H9 (cell line): ENCODE measurements around the gene WDR27. TPM values are rescaled to one million over a fixed set of nuclear protein-coding genes. Genes with fewer than 3 reads are reported as not detected.

Experiments used
- DNase-seq: peaks from one replicate; pipeline ENCODE4 v3.0.0-alpha.2; 2017
- H2AFZ ChIP-seq: one replicate; pipeline ENCODE4 v1.6.1; 2013; ENCODE audit warnings: mild to moderate bottlenecking, low read length, control low read depth, moderate library complexity
- H2AK5ac ChIP-seq: 2 replicates; pipeline ENCODE4 v1.6.1; 2013; ENCODE audit warnings: low read length, control low read depth, mixed read lengths; ENCODE audit not compliant: insufficient read length
- H2BK120ac ChIP-seq: one replicate; pipeline ENCODE4 v1.6.1; 2013; ENCODE audit warnings: low read depth, mild to moderate bottlenecking, low read length, control low read depth, inconsistent platforms; ENCODE audit not compliant: poor library complexity, severe bottlenecking
- H2BK12ac ChIP-seq: 2 replicates; pipeline ENCODE4 v1.6.1; 2013; ENCODE audit warnings: low read length, control low read depth, mixed read lengths, low read depth; ENCODE audit not compliant: insufficient read length
- H2BK15ac ChIP-seq: 2 replicates; pipeline ENCODE4 v1.6.1; 2013; ENCODE audit warnings: low read depth, low read length, control low read depth
- H2BK20ac ChIP-seq: one replicate; pipeline ENCODE4 v1.6.1; 2013; ENCODE audit warnings: low read depth, mild to moderate bottlenecking, low read length, control low read depth, inconsistent platforms; ENCODE audit not compliant: poor library complexity, severe bottlenecking
- H2BK5ac ChIP-seq: 2 replicates; pipeline ENCODE4 v1.6.1; 2013; ENCODE audit warnings: low read length, control low read depth, mixed read lengths; ENCODE audit not compliant: insufficient read length
- H3K14ac ChIP-seq: 2 replicates; pipeline ENCODE4 v1.6.1; 2013; ENCODE audit warnings: low read length, control low read depth; ENCODE audit not compliant: insufficient read depth
- H3K18ac ChIP-seq: 2 replicates; pipeline ENCODE4 v1.6.1; 2013; ENCODE audit warnings: low read depth, mild to moderate bottlenecking, mixed read lengths, low read length, control low read depth; ENCODE audit not compliant: insufficient read length
- H3K23ac ChIP-seq: 2 replicates; pipeline ENCODE4 v1.6.1; 2013; ENCODE audit warnings: low read length, control low read depth, mixed read lengths, low read depth; ENCODE audit not compliant: insufficient read length
- H3K23me2 ChIP-seq: 2 replicates; pipeline ENCODE4 v1.6.1; 2013; ENCODE audit warnings: low read depth, mild to moderate bottlenecking, mixed read lengths, low read length, control low read depth; ENCODE audit not compliant: insufficient read length, poor library complexity, severe bottlenecking
- H3K27ac ChIP-seq: 2 replicates; pipeline ENCODE4 v1.5.1; 2013; ENCODE audit warnings: low read length, control low read depth, mixed read lengths, low read depth; ENCODE audit not compliant: insufficient read length
- H3K27me3 ChIP-seq: 2 replicates; pipeline ENCODE4 v1.6.1; 2013; ENCODE audit warnings: low read length, control low read depth, inconsistent platforms; ENCODE audit not compliant: insufficient read depth
- H3K4ac ChIP-seq: 2 replicates; pipeline ENCODE4 v1.6.1; 2013; ENCODE audit warnings: low read depth, mild to moderate bottlenecking, control low read depth, inconsistent platforms, low read length, moderate library complexity
- H3K4me1 ChIP-seq: 2 replicates; pipeline ENCODE4 v1.6.1; 2013; ENCODE audit warnings: low read length, control low read depth, inconsistent platforms; ENCODE audit not compliant: insufficient read depth
- H3K4me2 ChIP-seq: 2 replicates; pipeline ENCODE4 v1.6.1; 2013; ENCODE audit warnings: low read length, control low read depth, mixed read lengths; ENCODE audit not compliant: insufficient read length, insufficient read depth
- H3K56ac ChIP-seq: 2 replicates; pipeline ENCODE4 v1.6.1; 2013; ENCODE audit warnings: low read depth, mild to moderate bottlenecking, mixed read lengths, low read length, control low read depth; ENCODE audit not compliant: insufficient read length
- H3K79me1 ChIP-seq: 2 replicates; pipeline ENCODE4 v1.6.1; 2013; ENCODE audit warnings: low read depth, mild to moderate bottlenecking, moderate library complexity, low read length, control low read depth, inconsistent platforms; ENCODE audit not compliant: insufficient read depth, poor library complexity, severe bottlenecking
- H3K79me2 ChIP-seq: 2 replicates; pipeline ENCODE4 v1.6.1; 2013; ENCODE audit warnings: low read length, control low read depth, inconsistent platforms; ENCODE audit not compliant: insufficient read depth
- H3K9ac ChIP-seq: 2 replicates; pipeline ENCODE4 v1.6.1; 2013; ENCODE audit warnings: low read length, control low read depth, mixed read lengths; ENCODE audit not compliant: insufficient read length; ENCODE audit errors: extremely low read depth
- H3K9me3 ChIP-seq: one replicate; pipeline ENCODE4 v1.6.1; 2013; ENCODE audit warnings: low read depth, low read length, inconsistent platforms; ENCODE audit not compliant: control insufficient read depth
- H3T11ph ChIP-seq: one replicate; pipeline ENCODE4 v1.6.1; 2013; ENCODE audit warnings: mild to moderate bottlenecking, low read length, control low read depth, inconsistent platforms
- H4K20me1 ChIP-seq: one replicate; pipeline ENCODE4 v1.6.1; 2013; ENCODE audit not compliant: control insufficient read depth, insufficient read length, insufficient read depth
- H4K5ac ChIP-seq: 2 replicates; pipeline ENCODE4 v1.6.1; 2013; ENCODE audit warnings: low read depth, mild to moderate bottlenecking, mixed read lengths, low read length, control low read depth; ENCODE audit not compliant: insufficient read length
- H4K8ac ChIP-seq: replicated peaks from 2 replicates; pipeline ENCODE4 v1.6.1; 2013; ENCODE audit warnings: low read length, control low read depth, mixed read lengths, low read depth; ENCODE audit not compliant: insufficient read length
- H4K91ac ChIP-seq: 2 replicates; pipeline ENCODE4 v1.6.1; 2013; ENCODE audit warnings: low read depth, mild to moderate bottlenecking, moderate library complexity, mixed read lengths, low read length, control low read depth; ENCODE audit not compliant: insufficient read length
- H3K27ac Mint-ChIP-seq, 3 experiments: 2 replicates in 2 of 3; 3 replicates in 1 of 3; pipeline ENCODE4 v1.8.0; 2020 to 2021; ENCODE audit warnings: mixed read lengths in 3 of 3, mild to moderate bottlenecking in 1 of 3, moderate library complexity in 1 of 3
- H3K27me3 Mint-ChIP-seq: 2 replicates; pipeline ENCODE4 v1.8.0; 2021; ENCODE audit warnings: low read depth, mild to moderate bottlenecking, moderate library complexity, mixed read lengths
- H3K36me3 Mint-ChIP-seq, 3 experiments: 2 replicates in 2 of 3; 3 replicates in 1 of 3; pipeline ENCODE4 v1.8.0; 2020 to 2021; ENCODE audit warnings: low read depth in 3 of 3, mixed read lengths in 3 of 3; ENCODE audit not compliant: insufficient read depth in 1 of 3
- H3K4me1 Mint-ChIP-seq, 2 experiments: 2 replicates each; pipeline ENCODE4 v1.8.0; 2020; ENCODE audit warnings: mixed read lengths in 2 of 2
- H3K4me3 Mint-ChIP-seq, 2 experiments: 2 replicates in 1 of 2; 3 replicates in 1 of 2; pipeline ENCODE4 v1.8.0; 2020 to 2021; ENCODE audit warnings: mild to moderate bottlenecking in 2 of 2, mixed read lengths in 2 of 2, moderate library complexity in 1 of 2
- H3K9me3 Mint-ChIP-seq, 2 experiments: 2 replicates in 1 of 2; 3 replicates in 1 of 2; pipeline ENCODE4 v1.8.0; 2020; ENCODE audit warnings: mild to moderate bottlenecking in 2 of 2, mixed read lengths in 2 of 2, moderate library complexity in 1 of 2
- WGBS: extraction: QIAGEN DNeasy Blood & Tissue Kit; methylation state at CpG from one replicate; pipeline ENCODE4 v1.1.7; 2013; ENCODE audit warnings: missing lambda C conversion rate, low lambda C conversion rate, mixed read lengths; ENCODE audit not compliant: insufficient read length; ENCODE audit errors: extremely low coverage; 5-methylcytosine and 5-hydroxymethylcytosine counted together
- total RNA-seq: library from RNA; stranded (reverse); gene quantifications from 2 replicates; pipeline ENCODE4 v1.2.1, GENCODE V29; 2021
- TF ChIP-seq, protein P1 (sequence below): fragments of 200-600 bp; sonication (generic); conservative IDR thresholded peaks from 3 replicates; pipeline ENCODE4 v1.8.0; 2021; ENCODE audit warnings: antibody characterized with exemption, mild to moderate bottlenecking

WDR27 gene
- total RNA-seq, 1 experiment from 2014 or later: 48.7 TPM

DNA sequence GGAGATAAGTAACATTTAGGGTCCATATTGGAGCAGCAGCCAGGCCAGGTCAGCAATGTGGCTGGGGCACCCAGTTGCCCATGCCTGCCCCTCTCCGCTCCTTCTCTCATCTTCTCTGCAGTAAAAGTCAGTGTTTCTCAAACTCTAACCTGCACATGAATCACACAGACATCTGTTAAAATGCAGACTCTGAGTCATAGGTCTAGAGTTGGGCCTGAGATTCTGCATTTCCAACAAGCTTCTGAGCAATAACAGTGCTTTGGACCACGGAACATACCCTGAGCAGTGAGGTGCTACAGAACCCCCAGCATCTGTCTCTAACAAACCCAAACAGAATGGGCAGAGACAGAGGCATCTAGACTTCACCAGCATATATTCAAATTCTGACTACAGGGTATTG lies 12.3 kb upstream of the WDR27 start:
- no peak overlapping the region for H2AK5ac ChIP-seq
- no peak overlapping the region for H2BK120ac ChIP-seq
- H2BK15ac ChIP-seq: no peak overlapping the region
- H2BK5ac ChIP-seq: no peak overlapping the region
- H3K27ac Mint-ChIP-seq: no peak overlapping the region
- no peaks in the 10 kb centered on the region for H4K20me1 ChIP-seq
- no peak overlapping the region for H4K8ac ChIP-seq
- H3K9ac ChIP-seq: no peak overlapping the region
- H3K36me3 Mint-ChIP-seq: peaks cover 10 to 72% (median 67%) of the 10 kb centered on the region in 3 experiments; a peak in 6 of 7 replicates
- no peak overlapping the region for H3T11ph ChIP-seq
- H3K23ac ChIP-seq: no peak overlapping the region
- H3K4me1 ChIP-seq: no peaks in the 10 kb centered on the region
- no peaks in the 10 kb centered on the region for H3K4me1 Mint-ChIP-seq
- no peaks in the 10 kb centered on the region for H3K9me3 ChIP-seq
- no peaks in the 10 kb centered on the region for H3K79me2 ChIP-seq
- peaks cover 9% of the 10 kb centered on the region for H3K79me1 ChIP-seq
- H2BK12ac ChIP-seq: no peak overlapping the region
- H3K27me3 ChIP-seq: no peaks in the 10 kb centered on the region
- no peak overlapping the region for H2AFZ ChIP-seq
- H3K56ac ChIP-seq: no peak overlapping the region
- no peak overlapping the region for H3K14ac ChIP-seq
- WGBS: no CpG with 5 or more reads among the region's 2 CpGs
- H3K23me2 ChIP-seq: no peaks in the 10 kb centered on the region
- H3K9me3 Mint-ChIP-seq: no peaks in the 10 kb centered on the region
- H4K91ac ChIP-seq: no peak overlapping the region
- H3K18ac ChIP-seq: no peak overlapping the region
- no peak for DNase-seq
- H3K4me2 ChIP-seq: no peak overlapping the region
- no peak overlapping the region for H4K5ac ChIP-seq
- no peak overlapping the region for H3K4ac ChIP-seq
- H3K27ac ChIP-seq: no peak overlapping the region
- no peak overlapping the region for H3K4me3 Mint-ChIP-seq
- H3K27me3 Mint-ChIP-seq: no peaks in the 10 kb centered on the region
- TF ChIP-seq, protein P1, sequence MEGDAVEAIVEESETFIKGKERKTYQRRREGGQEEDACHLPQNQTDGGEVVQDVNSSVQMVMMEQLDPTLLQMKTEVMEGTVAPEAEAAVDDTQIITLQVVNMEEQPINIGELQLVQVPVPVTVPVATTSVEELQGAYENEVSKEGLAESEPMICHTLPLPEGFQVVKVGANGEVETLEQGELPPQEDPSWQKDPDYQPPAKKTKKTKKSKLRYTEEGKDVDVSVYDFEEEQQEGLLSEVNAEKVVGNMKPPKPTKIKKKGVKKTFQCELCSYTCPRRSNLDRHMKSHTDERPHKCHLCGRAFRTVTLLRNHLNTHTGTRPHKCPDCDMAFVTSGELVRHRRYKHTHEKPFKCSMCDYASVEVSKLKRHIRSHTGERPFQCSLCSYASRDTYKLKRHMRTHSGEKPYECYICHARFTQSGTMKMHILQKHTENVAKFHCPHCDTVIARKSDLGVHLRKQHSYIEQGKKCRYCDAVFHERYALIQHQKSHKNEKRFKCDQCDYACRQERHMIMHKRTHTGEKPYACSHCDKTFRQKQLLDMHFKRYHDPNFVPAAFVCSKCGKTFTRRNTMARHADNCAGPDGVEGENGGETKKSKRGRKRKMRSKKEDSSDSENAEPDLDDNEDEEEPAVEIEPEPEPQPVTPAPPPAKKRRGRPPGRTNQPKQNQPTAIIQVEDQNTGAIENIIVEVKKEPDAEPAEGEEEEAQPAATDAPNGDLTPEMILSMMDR: no peak
- no peak overlapping the region for H2BK20ac ChIP-seq
